Measurements from ENCODE around the gene COL13A1.

GRCh38 chr10:69895759-69896158, 94.1 kb downstream of the COL13A1 start:
- TF ChIP-seq POLR2A (IDR thresholded peaks at IDR 0.05) (no peak), EP300 (IDR thresholded peaks at IDR 0.05) (no peak), POLR2AphosphoS5 (IDR thresholded peaks at IDR 0.05) (no peak)
- TF ChIP-seq, protein P1, sequence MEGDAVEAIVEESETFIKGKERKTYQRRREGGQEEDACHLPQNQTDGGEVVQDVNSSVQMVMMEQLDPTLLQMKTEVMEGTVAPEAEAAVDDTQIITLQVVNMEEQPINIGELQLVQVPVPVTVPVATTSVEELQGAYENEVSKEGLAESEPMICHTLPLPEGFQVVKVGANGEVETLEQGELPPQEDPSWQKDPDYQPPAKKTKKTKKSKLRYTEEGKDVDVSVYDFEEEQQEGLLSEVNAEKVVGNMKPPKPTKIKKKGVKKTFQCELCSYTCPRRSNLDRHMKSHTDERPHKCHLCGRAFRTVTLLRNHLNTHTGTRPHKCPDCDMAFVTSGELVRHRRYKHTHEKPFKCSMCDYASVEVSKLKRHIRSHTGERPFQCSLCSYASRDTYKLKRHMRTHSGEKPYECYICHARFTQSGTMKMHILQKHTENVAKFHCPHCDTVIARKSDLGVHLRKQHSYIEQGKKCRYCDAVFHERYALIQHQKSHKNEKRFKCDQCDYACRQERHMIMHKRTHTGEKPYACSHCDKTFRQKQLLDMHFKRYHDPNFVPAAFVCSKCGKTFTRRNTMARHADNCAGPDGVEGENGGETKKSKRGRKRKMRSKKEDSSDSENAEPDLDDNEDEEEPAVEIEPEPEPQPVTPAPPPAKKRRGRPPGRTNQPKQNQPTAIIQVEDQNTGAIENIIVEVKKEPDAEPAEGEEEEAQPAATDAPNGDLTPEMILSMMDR (IDR thresholded peaks at IDR 0.05) = no peak
